Parathyroid adenoma (tissue), 2 donors: ENCODE results near the gene LRRC31.

ENCODE experiments used
- H2AFZ ChIP-seq: fragments of 300-600 bp; sonication (generic); one replicate; pipeline ENCODE4 v1.7.0; 2017; ENCODE audit warnings: antibody characterized with exemption, mild to moderate bottlenecking
- H3K27ac ChIP-seq: fragments of 300-600 bp; sonication (generic); one replicate; pipeline ENCODE4 v1.7.0; 2017
- H3K27me3 ChIP-seq: fragments of 300-600 bp; sonication (generic); one replicate; pipeline ENCODE4 v1.7.0; 2017; ENCODE audit warnings: low read length; ENCODE audit not compliant: control insufficient read depth, insufficient read depth
- H3K36me3 ChIP-seq: fragments of 300-600 bp; sonication (generic); one replicate; pipeline ENCODE4 v1.7.0; 2017; ENCODE audit warnings: low read length; ENCODE audit not compliant: control insufficient read depth, insufficient read depth
- H3K4me1 ChIP-seq: fragments of 300-600 bp; sonication (generic); one replicate; pipeline ENCODE4 v1.7.0; 2017; ENCODE audit warnings: control low read depth
- H3K4me2 ChIP-seq: fragments of 300-600 bp; sonication (generic); one replicate; pipeline ENCODE4 v1.7.0; 2017; ENCODE audit warnings: low read length
- H3K4me3 ChIP-seq: fragments of 300-600 bp; sonication (generic); one replicate; pipeline ENCODE4 v1.7.0; 2017; ENCODE audit warnings: low read depth, low read length
- H3K79me2 ChIP-seq: fragments of 300-600 bp; sonication (generic); one replicate; pipeline ENCODE4 v1.7.0; 2017; ENCODE audit warnings: control low read depth
- H3K9ac ChIP-seq: fragments of 300-600 bp; sonication (generic); one replicate; pipeline ENCODE4 v1.7.0; 2017; ENCODE audit warnings: mild to moderate bottlenecking
- H3K9me3 ChIP-seq: fragments of 300-600 bp; sonication (generic); one replicate; pipeline ENCODE4 v1.7.0; 2017; ENCODE audit warnings: low read length; ENCODE audit not compliant: control insufficient read depth
- CTCF ChIP-seq: fragments of 300-600 bp; sonication (generic); IDR thresholded peaks from one replicate; pipeline ENCODE4 v1.7.0; 2017; ENCODE audit warnings: antibody characterized with exemption, mild to moderate bottlenecking
- donor health status: primary hyperparathyroidism.

Gene LRRC31

DNA sequence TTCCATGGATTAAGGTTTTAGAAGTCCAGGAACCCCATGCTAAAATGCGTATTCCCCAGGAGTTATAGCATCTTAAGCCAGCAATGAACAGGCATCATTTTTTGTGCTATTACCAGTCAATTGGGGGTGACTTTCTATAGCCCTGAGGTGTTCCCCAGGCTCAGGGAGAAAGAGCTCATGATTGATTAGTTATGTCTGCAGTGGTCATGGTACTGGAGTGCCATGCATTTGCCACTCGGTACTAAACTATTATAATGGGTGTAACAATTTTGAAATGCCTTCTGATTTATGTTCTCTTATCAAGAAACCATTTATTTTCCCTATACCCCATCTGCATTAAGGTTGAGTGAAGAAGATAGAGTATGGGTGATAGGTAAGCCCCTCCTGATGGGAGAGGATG, 11.9 kb downstream of the LRRC31 start:
- TF ChIP-seq CTCF = no peak
- no peak overlapping the region for H3K4me3 ChIP-seq

GRCh38 chr3:169855514-169855913, 14.2 kb downstream of the LRRC31 start:
- H3K4me2 ChIP-seq = no peak overlapping the region
- no peaks in the 10 kb centered on the region for H3K9me3 ChIP-seq
- H3K4me1 ChIP-seq = no peaks in the 10 kb centered on the region
- no peak overlapping the region for H3K27ac ChIP-seq
- no peak overlapping the region for H3K4me3 ChIP-seq
- no peaks in the 10 kb centered on the region for H3K79me2 ChIP-seq
- no peaks in the 10 kb centered on the region for H3K36me3 ChIP-seq
- no peak overlapping the region for H2AFZ ChIP-seq
- no peak for TF ChIP-seq CTCF
- H3K9ac ChIP-seq = no peak overlapping the region
- no peaks in the 10 kb centered on the region for H3K27me3 ChIP-seq

More for the DNA sequence above, 11.9 kb downstream of the LRRC31 start:
- H2AFZ ChIP-seq = no peak overlapping the region
- H3K4me2 ChIP-seq = no peak overlapping the region
- no peaks in the 10 kb centered on the region for H3K79me2 ChIP-seq
- H3K4me1 ChIP-seq = no peaks in the 10 kb centered on the region
- H3K27me3 ChIP-seq = no peaks in the 10 kb centered on the region
- H3K9ac ChIP-seq = no peak overlapping the region
- no peaks in the 10 kb centered on the region for H3K36me3 ChIP-seq
- no peak overlapping the region for H3K27ac ChIP-seq
- H3K9me3 ChIP-seq = no peaks in the 10 kb centered on the region

DNA sequence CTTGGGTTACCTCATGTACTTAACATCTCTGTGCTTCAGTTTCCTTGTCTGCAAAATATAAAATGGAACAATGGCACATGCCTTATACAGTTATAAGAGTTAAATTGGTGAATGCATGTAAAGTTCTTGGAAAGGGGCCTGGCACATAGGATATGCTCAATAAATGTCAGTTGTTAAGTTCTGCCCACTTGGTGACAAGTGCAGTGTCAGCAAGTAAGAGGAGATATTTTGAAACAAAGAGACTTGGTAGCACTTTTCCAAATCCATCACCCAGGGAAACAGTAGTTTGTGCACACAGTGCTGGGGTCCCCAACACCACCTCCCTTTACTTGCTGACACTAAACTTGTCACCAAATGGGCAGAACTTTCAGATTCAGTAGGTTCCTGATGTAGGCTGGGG, 19.1 kb downstream of the LRRC31 start:
- Histone ChIP-seq H3K36me3 (no peaks in the 10 kb centered on the region), H3K9me3 (no peaks in the 10 kb centered on the region), H3K4me3 (no peak overlapping the region), H3K9ac (no peak overlapping the region), H2AFZ (no peak overlapping the region), H3K27ac (no peak overlapping the region), H3K27me3 (no peaks in the 10 kb centered on the region), H3K4me1 (no peaks in the 10 kb centered on the region), H3K4me2 (no peak overlapping the region), H3K79me2 (no peaks in the 10 kb centered on the region)
- no peak for TF ChIP-seq CTCF

DNA sequence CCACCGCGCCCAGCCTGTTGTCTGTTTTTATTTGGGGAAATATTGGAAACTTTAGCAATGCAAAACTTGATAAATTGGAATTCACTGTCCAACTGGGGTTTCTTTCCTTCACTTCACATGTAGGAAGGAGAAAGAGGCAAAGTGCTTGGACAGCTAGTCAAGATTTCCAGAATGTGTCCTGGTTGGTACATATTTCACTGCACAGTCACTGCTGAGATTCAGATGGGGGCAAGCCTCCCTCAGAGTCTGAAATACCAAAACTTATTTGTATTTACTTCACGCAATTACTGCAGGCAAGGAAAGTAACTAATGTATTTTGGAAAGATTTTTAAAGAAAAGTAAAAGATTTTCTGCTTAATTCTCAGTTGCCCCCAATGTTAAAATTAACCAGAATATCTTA, 21.0 kb downstream of the LRRC31 start:
- Histone ChIP-seq H3K79me2 (no peaks in the 10 kb centered on the region), H3K27ac (no peak overlapping the region), H3K4me3 (no peak overlapping the region), H3K9me3 (no peaks in the 10 kb centered on the region), H2AFZ (no peak overlapping the region), H3K4me2 (no peak overlapping the region), H3K27me3 (no peaks in the 10 kb centered on the region), H3K36me3 (no peaks in the 10 kb centered on the region), H3K4me1 (no peaks in the 10 kb centered on the region), H3K9ac (no peak overlapping the region)
- no peak for TF ChIP-seq CTCF

- Histone ChIP-seq H3K4me3 (no peak overlapping the region), H3K27me3 (no peaks in the 10 kb centered on the region), H2AFZ (no peak overlapping the region), H3K4me1 (no peaks in the 10 kb centered on the region), H3K9me3 (no peaks in the 10 kb centered on the region), H3K9ac (no peak overlapping the region), H3K36me3 (no peaks in the 10 kb centered on the region), H3K27ac (no peak overlapping the region), H3K79me2 (no peaks in the 10 kb centered on the region), H3K4me2 (no peak overlapping the region)
- no peak for TF ChIP-seq CTCF
Measured at GRCh38 chr3:169847896-169848295, 21.8 kb downstream of the LRRC31 start.
